HG03378 (cell line): ENCODE results near the gene MARK4.
"Not testable (repeated sequence)": the region's sequence is repeated elsewhere in the genome, so short reads cannot be mapped to it uniquely, and the experiment has no call there.

Experiments used
- ATAC-seq: cut with Tn5 transposase; IDR thresholded peaks from one replicate; pipeline ENCODE4 v1.9.1; 2021; ENCODE audit warnings: mild to moderate bottlenecking, moderate library complexity; ENCODE audit not compliant: unreplicated experiment

Gene MARK4

GRCh38 chr19:45334881-45335280 lies 83.8 kb downstream of the MARK4 start:
- ATAC-seq, result not testable (repeated sequence)

DNA sequence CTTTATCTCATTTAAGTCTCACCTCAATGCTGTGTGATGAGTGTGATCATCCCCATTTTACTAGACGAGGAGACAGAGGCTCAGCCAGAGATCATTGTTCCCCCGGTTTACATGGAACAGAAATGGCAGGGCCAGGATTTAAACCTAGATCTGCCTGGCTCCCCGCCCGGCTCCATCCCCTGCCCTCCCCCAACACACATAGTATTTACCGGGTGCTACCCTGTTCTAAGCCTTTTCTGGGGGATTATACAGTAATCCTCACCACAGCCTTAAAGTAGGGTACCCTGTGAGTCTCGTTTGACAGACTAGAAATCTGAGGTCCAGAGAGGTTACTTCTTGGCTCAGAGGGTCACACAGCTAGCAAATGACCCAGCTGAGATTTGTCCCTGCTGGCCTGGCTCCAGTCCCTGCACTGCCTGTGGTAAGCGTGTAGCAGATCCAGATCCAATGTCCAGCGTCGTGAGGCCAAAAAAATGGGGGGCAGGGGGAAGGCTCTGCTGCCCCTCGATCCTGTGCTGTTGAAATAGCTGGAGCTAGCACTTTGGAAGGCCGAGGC lies 85.7 kb downstream of the MARK4 start:
- ATAC-seq, result no peak

DNA sequence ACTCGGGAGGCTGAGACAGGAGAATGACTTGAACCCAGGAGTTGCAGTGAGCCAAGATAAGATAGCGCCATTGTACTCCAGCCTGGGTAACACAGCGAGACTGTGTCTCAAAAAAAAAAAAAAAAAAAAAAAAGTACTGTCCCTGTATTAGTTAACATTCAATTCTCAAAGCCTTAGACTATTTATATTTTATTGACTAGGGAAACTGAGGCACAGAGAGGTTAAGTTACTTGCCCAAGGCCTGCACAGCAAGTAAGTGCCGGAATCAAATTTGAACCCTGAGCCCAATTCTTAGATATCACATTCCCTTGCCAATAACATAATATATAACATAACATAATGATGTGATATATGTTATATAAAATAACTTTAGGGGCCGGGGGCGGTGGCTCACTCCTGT lies 88.6 kb downstream of the MARK4 start:
- no peak for ATAC-seq

DNA sequence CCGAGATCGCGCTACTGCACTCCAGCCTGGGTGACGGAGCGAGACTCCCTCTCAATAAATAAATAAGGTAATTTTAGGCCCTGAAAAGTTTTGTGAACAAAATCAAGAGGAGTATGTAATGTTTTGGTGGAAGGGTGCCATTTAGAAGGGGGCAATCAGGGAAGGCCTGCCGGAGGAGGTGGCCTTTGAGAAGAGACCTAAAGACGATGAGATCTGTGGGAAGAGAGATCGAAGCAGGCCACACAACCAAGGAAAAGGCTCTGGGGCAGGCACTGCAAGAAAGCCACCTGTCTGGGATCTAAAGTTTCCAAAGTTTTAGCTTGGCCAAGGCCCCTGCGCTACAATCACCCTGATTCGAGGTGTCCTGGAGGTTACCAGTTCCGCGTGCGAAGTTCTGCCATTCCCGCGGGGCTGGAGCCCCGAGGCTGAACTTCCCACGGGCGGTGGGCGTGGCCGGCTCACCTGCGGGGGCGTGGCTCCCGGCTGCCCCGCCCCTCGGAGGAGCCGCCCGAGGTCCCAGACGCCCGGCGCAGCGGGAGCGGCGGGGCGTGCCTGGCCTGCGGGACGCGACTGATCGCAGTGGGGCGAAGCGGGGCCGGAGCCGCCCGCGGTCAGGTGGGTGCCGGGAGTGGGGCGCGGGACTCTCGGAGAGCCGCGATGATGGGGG lies 89.3 kb downstream of the MARK4 start, which contains the start of gene KLC3:
TSS of gene KLC3 (plus strand) at position 519 of the 667 bp plus-strand sequence. CDS start 4,792 bp downstream, outside the sequence.
- ATAC-seq, result no peak

DNA sequence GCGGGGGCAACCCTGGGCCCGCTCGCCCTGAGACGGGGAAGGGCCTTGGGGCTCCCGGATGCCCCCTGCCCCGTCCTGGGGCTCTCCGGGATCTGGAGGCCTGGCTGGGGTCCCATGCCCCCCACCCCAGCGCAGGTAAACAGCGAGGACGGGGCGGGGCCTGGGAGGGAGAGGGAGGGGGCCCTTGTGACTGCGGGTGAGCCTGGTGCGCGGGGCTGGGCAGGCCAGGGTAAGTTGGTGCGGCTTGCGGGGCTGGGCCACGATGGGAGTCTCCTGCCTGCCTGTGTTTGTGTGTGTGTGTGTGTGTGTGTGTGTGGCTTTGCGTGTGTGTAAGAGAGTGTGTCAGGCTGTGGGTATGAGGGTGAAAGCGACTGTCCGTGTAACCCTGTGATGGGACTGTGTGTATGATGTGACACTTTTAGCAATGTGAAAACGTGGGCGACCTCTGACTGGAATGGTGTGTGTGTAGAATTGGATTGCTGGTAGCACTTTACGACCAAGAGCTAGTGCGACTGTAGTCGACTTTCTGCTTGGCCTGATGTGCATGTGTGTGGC lies 89.9 kb downstream of the MARK4 start:
- ATAC-seq, result no peak

GRCh38 chr19:45342911-45343310 lies 91.8 kb downstream of the MARK4 start:
- no peak for ATAC-seq

DNA sequence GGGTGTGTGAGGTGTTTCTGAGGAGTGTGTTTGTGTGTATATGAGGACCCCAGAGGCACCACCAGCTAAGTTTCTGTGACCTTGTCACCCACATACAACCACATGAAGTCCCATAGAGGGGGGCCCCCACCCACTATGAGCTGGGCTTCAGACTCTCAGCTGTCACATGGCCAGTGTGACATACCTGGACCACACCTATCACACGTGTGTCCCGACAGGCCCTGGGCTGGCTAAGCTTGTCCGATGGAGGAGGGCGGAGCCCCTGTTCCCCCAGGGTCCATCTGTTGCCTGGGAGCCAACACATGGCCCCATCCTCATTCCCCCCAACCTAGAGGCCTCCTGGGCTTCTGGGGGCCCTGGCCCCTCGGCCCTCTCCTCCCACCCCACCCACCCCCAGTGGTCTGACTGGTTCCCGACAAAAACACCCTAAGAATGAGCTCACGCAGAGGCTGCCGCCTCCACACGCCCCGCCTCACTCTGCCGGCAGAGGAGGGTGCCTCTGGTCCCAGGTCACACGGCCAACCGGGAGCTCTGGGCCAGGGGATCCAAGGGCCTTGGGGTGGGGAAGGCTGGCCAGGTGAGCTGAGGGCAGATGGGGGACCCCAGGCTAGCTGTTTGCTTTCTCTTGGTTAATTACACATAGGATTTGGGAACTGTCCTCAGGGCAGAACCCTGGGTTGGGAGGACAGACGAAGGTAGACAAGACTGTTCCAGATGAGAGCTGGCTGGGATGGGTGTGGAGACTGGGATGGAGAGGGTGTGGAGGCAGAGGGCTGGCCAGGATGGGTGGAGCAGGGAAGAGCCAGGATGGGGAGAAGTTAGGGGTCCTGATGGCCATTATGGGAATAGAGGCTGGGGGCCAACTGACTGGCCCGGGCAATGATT lies 93.8 kb downstream of the MARK4 start:
- no peak for ATAC-seq

DNA sequence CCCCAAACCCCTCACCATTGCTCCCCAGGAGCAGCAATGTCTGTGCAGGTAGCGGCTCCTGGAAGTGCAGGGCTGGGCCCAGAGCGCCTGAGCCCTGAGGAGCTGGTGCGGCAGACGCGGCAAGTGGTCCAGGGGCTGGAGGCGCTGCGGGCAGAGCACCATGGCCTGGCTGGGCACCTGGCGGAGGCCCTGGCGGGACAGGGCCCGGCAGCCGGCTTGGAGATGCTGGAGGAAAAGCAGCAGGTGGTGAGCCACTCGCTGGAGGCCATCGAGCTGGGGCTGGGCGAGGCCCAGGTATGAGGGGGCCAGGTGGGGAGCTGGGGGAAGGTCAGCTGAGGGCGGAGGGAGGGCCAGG lies 94.4 kb downstream of the MARK4 start:
- no peak for ATAC-seq

- ATAC-seq, result no peak
Measured at GRCh38 chr19:45346449-45346848, 95.4 kb downstream of the MARK4 start.

DNA sequence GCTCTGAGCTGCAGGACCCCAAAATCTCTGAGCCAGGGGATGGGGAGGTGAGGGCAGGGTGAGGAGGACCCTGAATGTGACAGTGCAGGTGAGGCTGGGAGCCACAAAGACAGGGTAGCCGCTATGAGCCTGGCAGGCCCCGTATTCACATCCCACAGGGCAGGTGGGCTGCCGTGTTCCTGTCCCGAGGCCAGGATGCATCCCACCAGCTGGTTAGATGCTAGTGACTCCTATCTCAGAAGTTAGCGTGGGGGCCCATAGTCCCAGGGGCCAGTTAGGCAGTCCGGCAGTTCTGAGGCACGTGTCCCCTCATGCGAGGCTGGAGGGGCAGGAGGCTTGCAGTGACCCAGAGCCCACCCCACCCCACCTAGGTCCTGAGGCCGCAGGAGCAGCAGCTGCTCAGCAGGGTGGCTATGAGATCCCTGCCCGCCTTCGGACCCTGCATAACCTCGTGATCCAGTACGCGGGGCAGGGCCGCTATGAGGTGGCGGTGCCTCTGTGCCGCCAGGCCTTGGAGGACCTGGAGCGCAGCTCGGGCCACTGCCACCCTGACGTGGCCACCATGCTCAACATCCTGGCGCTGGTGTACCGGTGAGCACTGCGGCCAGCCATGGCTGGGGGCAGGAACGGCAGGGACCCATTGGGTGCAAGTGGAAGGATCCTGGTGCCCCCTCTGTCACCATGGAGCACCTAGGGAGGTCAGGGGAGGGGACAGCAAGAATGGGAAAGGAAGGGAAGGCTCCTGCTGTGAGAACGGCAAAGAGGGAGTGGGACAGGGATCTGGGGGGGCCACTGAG lies 96.7 kb downstream of the MARK4 start:
- no peak for ATAC-seq

GRCh38 chr19:45348367-45349125 lies 97.5 kb downstream of the MARK4 start:
- no peak for ATAC-seq

GRCh38 chr19:45349126-45349415 lies 98.0 kb downstream of the MARK4 start:
- ATAC-seq, result no peak

DNA sequence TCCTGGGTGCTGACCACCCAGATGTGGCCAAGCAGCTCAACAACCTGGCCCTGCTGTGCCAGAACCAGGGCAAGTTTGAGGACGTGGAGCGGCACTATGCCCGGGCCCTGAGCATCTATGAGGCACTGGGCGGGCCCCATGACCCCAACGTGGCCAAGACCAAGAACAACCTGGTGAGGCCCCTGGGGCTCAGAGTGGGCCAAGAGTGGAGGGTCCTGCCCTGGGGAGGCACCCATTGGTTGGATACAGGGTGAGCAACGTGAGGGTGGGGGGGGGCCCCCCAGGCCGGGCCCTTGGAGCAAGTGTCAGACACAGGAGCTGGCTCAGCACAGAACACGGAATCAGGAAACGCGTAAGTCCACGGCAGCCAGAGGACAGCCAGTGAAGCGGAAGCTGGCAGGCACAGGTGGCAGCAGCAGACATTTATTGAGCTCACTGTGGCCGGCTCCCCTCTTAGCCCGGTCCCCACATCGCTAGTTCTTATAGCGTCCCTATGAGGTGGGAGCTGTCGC lies 98.4 kb downstream of the MARK4 start:
- ATAC-seq, result no peak

DNA sequence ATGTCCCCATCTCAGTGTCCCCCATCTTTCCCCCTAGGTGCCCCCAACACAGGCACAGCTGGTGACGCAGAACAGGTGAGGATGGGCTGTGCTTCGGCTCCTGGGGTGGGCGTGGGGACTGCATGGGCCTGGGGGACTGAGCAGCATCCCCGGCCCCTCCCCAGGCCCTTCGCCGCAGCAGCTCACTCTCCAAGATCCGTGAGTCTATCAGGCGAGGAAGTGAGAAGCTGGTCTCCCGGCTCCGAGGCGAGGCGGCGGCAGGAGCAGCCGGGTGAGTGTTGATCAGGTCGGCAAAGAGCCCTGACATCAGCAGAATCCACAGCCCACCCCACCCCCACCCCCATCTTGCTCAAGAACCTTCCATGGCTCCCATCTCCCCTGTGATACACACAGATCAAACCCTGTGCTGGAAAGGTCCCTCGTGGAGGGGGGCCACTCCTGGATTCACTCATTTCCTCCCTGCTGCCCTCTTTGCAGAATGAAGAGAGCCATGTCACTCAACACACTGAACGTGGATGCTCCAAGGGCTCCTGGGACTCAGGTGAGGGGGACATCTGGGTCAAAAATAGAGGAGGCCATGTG lies 99.5 kb downstream of the MARK4 start:
- no peak for ATAC-seq

DNA sequence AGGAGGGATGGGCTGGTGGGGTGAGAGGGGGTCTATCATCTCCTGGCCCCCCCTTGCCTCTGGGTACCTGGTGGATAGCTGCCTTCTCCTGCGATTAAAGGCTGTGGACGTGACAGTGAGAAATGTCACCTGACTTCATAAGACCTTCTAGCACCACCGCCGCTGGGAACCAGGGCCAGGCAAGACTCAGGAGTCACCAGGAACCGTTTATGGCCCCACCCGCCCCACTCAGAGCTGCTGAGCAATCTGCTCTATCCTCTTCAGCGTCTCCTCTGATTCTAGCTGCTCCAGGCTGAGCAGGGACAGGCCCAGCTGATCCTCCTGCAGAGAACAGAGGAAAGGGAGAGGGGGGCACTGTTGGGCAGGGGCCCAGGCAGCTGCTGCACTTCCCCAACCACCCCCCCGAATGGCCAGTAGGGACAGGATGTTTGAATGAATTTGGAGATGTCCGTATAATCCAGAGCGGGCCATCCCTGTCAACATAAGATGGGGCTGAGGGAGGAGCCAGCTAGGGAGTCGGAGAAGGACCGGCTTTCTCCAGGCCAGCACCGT lies 100.4 kb downstream of the MARK4 start:
- ATAC-seq, result no peak

GRCh38 chr19:45352062-45352461 lies 101.0 kb downstream of the MARK4 start:
- no peak for ATAC-seq

GRCh38 chr19:45352471-45352870 lies 101.4 kb downstream of the MARK4 start:
- ATAC-seq, result no peak

DNA sequence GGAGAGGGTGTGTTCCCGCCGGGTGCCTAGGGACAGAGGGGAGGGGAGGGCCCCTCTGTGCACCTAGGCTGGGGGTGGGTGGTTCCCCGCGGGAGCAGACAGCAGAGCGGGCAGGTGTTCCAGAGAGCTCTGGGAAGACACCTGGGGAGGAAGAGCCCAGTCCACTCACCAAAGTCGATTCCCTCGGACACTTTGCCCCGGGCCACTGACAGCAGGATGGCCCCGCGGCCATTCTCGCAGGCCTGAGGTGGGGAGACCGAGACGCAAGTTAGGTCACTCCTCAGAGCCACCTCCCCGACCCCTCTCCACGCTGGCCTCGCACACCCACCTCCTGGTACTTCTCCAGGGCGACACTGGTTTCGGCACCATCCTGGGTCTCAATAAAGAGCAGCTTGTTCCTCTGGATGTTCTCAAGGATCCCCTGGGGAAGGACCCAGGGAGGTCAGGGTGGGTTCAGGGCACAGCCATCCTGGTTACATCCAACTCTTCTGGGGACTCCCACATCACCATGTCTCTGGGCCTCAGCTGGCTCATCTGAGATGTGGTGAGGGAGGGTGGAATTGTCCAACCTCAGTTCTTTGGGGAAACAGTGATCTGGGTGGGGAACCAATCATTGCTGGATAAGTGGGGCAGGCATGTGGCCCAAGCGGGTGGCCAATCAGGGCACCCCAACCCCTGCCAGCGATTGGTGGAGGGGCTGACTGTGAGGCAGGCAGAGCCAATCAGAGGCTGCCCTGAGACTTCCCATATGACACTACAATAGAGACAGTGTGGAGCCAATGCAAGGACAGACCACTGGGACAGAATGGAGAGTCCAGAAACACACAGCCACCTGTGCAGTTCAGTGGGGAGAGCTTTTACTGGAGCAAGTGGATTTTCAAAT lies 102.1 kb downstream of the MARK4 start:
- no peak for ATAC-seq
